Forelimb muscle (tissue), 1 donor: Measurements from ENCODE around the gene AKNA. TPM values are rescaled to one million over a fixed set of nuclear protein-coding genes. Genes with fewer than 3 reads are reported as not detected.

ENCODE experiments used
- DNase-seq: peaks from one replicate; pipeline ENCODE4 v3.0.0-alpha.2; 2013; ENCODE audit warnings: low read depth
- polyA plus RNA-seq: library from polyadenylated mRNA; unstranded; fragments of 120-200 nt; gene quantifications from one replicate; pipeline ENCODE4 v1.2.1, GENCODE V29; 2013; ENCODE audit not compliant: insufficient read length

The AKNA gene
- polyA plus RNA-seq, 1 donor = 8.4 TPM

- no peak for DNase-seq
Measured at GRCh38 chr9:114362394-114362793, 25.4 kb downstream of the AKNA start.

- DNase-seq = no peak
Measured at GRCh38 chr9:114361542-114361941, 26.2 kb downstream of the AKNA start.

- no peak for DNase-seq
Measured at GRCh38 chr9:114359801-114360200, 28.0 kb downstream of the AKNA start.

- no peak for DNase-seq
Measured at GRCh38 chr9:114357911-114358328, 29.9 kb downstream of the AKNA start.

GRCh38 chr9:114357360-114357759 is 30.4 kb downstream of the AKNA start:
- no peak for DNase-seq

- DNase-seq = no peak
Measured at GRCh38 chr9:114356792-114357191, 31.0 kb downstream of the AKNA start.

- no peak for DNase-seq
Measured at GRCh38 chr9:114355821-114356220, 32.0 kb downstream of the AKNA start.

GRCh38 chr9:114351932-114352331 is 35.9 kb downstream of the AKNA start:
- DNase-seq = no peak

- no peak for DNase-seq
Measured at GRCh38 chr9:114350636-114351401, 37.0 kb downstream of the AKNA start.

- DNase-seq = no peak
Measured at GRCh38 chr9:114349713-114350480, 37.9 kb downstream of the AKNA start.

- DNase-seq = no peak
Measured at GRCh38 chr9:114348906-114349482, 38.8 kb downstream of the AKNA start.

GRCh38 chr9:114348261-114348905 is 39.4 kb downstream of the AKNA start:
- DNase-seq = no peak

GRCh38 chr9:114347675-114348074 is 40.1 kb downstream of the AKNA start:
- no peak for DNase-seq

- no peak for DNase-seq
Measured at GRCh38 chr9:114346146-114346545, 41.6 kb downstream of the AKNA start.

GRCh38 chr9:114345493-114346065 is 42.2 kb downstream of the AKNA start:
- no peak for DNase-seq

GRCh38 chr9:114344692-114345091 is 43.1 kb downstream of the AKNA start:
- no peak for DNase-seq

GRCh38 chr9:114344188-114344566 is 43.6 kb downstream of the AKNA start:
- no peak for DNase-seq

- no peak for DNase-seq
Measured at GRCh38 chr9:114343471-114344187, 44.2 kb downstream of the AKNA start.

- no peak for DNase-seq
Measured at GRCh38 chr9:114342755-114343440, 44.9 kb downstream of the AKNA start.

- no peak for DNase-seq
Measured at GRCh38 chr9:114341991-114342390, 45.8 kb downstream of the AKNA start.
